Adipose tissue (tissue), 3 donors: ENCODE results near the gene GGCT. TPM values are rescaled to one million over a fixed set of nuclear protein-coding genes. Genes with fewer than 3 reads are reported as not detected.

Experiments
- H3K27ac ChIP-seq: one replicate; pipeline ENCODE4 v1.5.1; 2013; ENCODE audit warnings: low read depth, low read length
- WGBS, 3 donors: extraction: QIAGEN DNeasy Blood & Tissue Kit; methylation state at CpG; one replicate each; pipeline ENCODE4 v1.1.7; 2013; 5-methylcytosine and 5-hydroxymethylcytosine counted together
- polyA plus RNA-seq, 3 donors: library from polyadenylated mRNA; stranded (reverse); fragments of 200-250 nt; gene quantifications; one replicate each; pipeline ENCODE4 v1.2.3, GENCODE V29; 2013
- donor health status: healthy with polysubstance abuse.
- donor health status: Bipolar disorder and iron deficiency.
- donor health status: healthy.

The GGCT gene
- polyA plus RNA-seq, 3 donors, result 33.3 to 242 (median 148) TPM

- H3K27ac ChIP-seq, result peak overlapping the region; percentile 65
- WGBS, 3 donors, result 44 to 79% (median 45%) methylated on average over 4 of the region's 4 CpGs
Measured at GRCh38 chr7:30468791-30469190, 35.8 kb downstream of the GGCT start.

GRCh38 chr7:30468041-30468440 lies 36.6 kb downstream of the GGCT start:
- H3K27ac ChIP-seq, result peak overlapping the region; percentile 65
- WGBS, 3 donors, result 35 to 76% (median 36%) methylated on average over 2 of the region's 2 CpGs

GRCh38 chr7:30467271-30467670 lies 37.4 kb downstream of the GGCT start:
- no peak overlapping the region for H3K27ac ChIP-seq
- WGBS, 3 donors, result 77 to 89% (median 83%) methylated on average over 4 of the region's 4 CpGs

GRCh38 chr7:30466266-30466665 lies 38.4 kb downstream of the GGCT start:
- H3K27ac ChIP-seq, result no peak overlapping the region
- 66 to 92% (median 78%) methylated on average over 4 of the region's 4 CpGs for WGBS, 3 donors

- no peak overlapping the region for H3K27ac ChIP-seq
- WGBS, 3 donors, result 62 to 80% (median 69%) methylated on average over 2 of the region's 2 CpGs
Measured at GRCh38 chr7:30465811-30466180, 38.8 kb downstream of the GGCT start.

GRCh38 chr7:30465046-30465810 lies 39.4 kb downstream of the GGCT start:
- H3K27ac ChIP-seq, result no peak overlapping the region
- 67 to 86% (median 75%) methylated on average over 5 of the region's 5 CpGs for WGBS, 3 donors

- 45 to 87% (median 53%) methylated on average over 5 of the region's 5 CpGs for WGBS, 3 donors
- no peak overlapping the region for H3K27ac ChIP-seq
Measured at GRCh38 chr7:30464231-30464671, 40.4 kb downstream of the GGCT start.

DNA sequence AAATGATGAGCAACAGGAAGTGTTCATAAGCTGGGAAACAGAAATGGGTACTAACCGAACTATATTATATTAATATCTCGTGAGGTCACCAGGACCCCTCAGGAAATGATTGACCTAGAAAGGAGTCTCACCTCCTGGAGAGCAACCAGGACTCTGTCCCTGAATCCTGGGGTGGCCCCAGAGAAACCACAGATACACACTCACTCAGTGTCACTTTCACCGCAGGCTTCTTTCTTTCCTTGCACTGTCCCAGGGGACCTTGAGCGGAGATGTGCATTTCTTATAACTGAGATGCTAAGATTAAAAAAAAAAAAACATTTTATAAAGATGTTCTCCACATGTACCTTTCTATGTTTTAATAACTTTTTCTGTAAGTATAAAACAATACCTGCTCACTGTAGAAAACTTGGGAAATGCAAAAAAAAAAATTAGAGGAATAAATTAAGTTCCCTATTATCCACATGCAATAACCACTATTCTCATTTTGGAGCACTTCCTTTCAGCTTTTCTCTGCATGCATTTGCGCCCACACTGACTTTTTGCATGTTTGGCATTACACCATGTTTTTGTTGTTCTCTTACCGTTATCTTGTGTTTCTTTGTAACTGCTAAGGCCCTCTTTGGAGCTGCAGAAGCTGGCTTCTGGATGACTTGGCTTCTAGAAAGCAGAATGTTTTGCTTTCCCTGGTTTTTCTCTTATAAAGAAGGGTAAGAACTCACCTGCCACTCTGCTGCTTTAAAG lies 41.1 kb downstream of the GGCT start:
- no peak overlapping the region for H3K27ac ChIP-seq
- WGBS, 3 donors, result 53 to 78% (median 61%) methylated on average over 6 of the region's 6 CpGs

GRCh38 chr7:30462179-30462578 lies 42.5 kb downstream of the GGCT start:
- no peak overlapping the region for H3K27ac ChIP-seq
- 56 to 93% (median 80%) methylated on average over 1 of the region's 1 CpG for WGBS, 3 donors

DNA sequence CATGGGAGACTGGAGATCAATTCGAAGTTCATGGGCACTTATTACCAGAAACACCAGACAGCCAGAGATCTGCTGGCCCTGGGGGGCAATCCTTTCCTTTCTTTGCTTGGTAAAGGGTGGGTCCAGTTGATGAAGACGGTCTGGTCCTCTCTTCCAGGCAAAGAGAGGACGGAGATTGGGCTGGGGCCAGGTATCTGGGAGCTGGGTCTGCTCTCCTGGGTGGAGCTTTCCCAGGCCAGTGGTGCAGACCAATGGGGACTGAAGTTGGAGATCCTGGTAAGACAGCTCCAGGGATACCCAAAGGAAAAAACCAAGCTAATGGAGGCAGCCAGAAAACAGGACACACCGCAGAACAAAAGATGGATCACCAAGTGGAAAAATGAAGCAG lies 44.4 kb downstream of the GGCT start:
- H3K27ac ChIP-seq, result peak overlapping the region; percentile 67

DNA sequence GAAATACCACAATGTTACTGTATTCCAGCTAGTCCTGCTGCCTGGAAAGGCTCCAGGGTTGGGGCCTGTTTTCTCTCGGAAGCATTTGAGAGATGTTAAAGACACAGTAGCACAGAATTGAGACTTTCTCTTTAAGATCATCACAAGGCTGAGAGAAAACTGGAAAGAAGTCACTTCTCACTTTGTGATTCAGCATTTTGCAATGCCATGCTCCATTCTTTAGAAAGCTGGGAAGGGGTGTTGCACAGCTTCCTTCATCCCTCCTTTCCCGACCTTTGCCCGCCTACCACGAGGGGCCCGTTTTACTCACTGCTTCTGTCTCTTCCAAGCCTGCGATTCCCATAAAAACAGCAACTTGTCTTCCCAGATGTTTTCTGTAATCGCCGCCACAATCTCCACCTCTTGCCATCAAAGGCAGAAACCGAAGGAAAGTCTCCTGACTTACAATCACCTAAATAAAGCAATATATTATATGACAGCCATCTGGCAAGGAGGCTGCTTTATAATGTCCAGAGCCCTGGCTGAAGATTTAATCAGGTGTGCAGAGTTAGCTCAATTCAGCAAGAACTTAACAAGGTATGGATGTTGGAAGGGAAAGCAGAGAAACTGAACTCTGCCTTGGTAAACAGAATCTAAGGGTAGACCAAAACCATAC lies 44.9 kb downstream of the GGCT start:
- peak overlapping the region; percentile 67 for H3K27ac ChIP-seq
- WGBS, 3 donors, result 32 to 56% (median 38%) methylated on average over 9 of the region's 9 CpGs

More for the DNA sequence above, 44.4 kb downstream of the GGCT start:
- 74 to 90% (median 80%) methylated on average over 4 of the region's 4 CpGs for WGBS, 3 donors

DNA sequence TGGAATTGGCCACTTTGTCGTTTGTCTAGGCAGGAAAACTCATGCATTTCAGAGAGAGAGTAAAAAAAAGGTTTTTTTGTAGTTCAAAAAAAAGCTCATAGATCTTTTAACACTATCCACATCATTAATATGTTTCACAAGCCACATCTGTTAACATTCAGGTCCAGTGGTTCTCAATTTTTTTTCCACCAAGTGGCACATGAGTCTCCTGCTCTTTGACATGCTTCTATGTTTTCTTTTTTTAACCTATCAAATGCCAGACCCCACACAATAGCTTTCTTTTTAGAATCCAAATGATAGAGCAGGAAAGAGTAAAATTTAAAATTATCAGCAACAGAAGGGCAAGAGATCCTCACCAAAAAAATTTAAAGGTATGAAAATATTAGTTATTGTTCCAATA lies 46.3 kb downstream of the GGCT start:
- WGBS, 3 donors, result 29 to 74% (median 54%) methylated on average over 1 of the region's 1 CpG

DNA sequence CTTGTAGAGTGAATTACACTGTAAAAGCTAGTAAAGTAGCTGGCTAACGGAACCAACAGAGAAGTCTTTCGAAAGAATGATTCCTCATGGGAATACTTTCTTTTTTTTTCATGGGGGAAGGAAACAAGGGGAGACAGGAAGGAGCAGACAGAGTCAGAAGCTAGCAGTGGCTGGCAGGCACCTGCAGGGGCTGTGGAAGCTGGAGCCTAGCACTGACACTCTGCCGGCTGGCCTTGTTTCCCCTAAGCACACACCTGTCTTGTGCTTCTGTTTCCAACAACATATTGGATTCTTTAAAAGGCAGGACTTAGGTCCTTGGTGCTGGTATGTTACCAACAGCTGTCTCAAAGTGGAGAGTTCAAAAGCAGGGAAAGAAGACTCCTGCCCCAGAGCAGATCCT lies 50.7 kb downstream of the GGCT start:
- 52 to 66% (median 53%) methylated on average over 3 of the region's 3 CpGs for WGBS, 3 donors

More for the DNA sequence above, 46.3 kb downstream of the GGCT start:
- H3K27ac ChIP-seq, result no peak overlapping the region

GRCh38 chr7:30453016-30453415 lies 51.6 kb downstream of the GGCT start:
- WGBS, 3 donors, result 92 to 96% (median 95%) methylated on average over 8 of the region's 8 CpGs
- H3K27ac ChIP-seq, result no peak overlapping the region

More for the DNA sequence above, 50.7 kb downstream of the GGCT start:
- H3K27ac ChIP-seq, result no peak overlapping the region

DNA sequence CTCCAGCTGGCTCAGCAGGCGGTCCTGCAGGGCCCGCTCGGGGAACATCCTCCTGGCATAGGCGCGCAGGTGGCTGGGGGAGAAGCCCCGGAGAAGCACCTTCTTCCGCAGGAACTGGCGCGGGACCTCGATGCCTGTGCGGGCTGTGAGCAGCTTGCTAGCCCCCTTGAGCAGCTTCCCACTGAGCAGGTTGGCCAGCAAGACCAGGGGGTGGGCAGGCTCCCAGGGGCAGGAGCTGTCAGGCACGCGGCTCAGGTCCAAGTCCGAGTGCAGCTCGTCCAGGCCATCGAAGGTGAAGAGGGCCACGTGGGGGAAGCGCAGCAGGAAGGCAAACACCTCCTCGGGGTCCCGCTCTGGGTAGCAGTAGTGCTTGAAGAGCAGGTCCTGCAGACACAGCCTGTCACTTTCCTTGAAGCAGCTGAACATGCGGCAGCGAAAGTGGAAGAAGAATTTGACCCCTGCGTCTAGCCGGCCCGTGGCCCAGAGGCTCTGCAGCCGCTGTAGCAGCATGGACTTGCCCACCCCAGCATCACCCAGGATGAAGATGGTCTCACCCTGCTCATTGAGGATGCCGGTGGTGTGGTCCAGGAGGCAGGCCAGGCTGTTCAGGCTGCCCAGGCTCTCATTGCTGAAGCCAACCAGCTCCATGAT lies 52.2 kb downstream of the GGCT start:
- H3K27ac ChIP-seq, result no peak overlapping the region
- 87 to 92% (median 91%) methylated on average over 27 of the region's 27 CpGs for WGBS, 3 donors

DNA sequence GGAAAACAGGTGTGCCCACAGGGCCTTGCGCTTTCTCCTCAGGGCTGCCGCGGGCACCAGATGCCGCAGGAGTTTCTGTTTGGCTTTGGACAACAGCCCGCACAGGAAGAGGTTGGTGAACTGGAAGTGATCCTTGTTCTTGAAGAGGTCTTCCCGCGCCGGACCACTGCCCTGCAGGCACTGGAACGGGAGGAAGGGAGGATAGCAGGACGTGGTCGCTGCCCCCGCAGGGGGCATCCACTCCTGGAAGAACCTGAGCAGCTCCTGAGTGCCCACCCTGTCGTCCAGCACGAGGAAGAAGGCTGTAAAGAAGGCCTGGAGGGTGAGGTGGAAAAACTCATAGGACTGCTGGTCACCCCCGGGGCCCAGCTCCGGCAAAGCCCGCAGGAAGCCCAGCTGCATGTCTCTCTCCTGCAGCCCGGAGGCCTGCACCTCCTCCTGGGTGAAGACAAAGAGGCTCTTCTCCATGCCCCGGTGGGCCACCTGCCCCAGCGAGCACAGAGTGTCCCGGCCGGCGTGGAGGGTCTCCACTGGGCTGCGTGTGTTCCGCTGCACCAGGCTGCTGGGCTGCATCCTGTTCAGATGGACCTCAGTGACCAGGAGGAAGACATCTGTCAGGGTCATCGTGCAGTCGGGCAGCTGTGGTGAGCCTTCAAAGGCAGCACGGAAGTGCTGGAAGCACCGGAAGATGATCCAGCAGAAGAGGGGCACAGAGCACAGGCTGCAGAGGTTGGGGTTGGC lies 52.9 kb downstream of the GGCT start:
- 84 to 92% (median 88%) methylated on average over 28 to 29 of the region's 29 CpGs for WGBS, 3 donors

GRCh38 chr7:30450983-30451497 lies 53.6 kb downstream of the GGCT start:
- H3K27ac ChIP-seq, result no peak overlapping the region
- WGBS, 3 donors, result 94 to 96% (median 94%) methylated on average over 22 of the region's 22 CpGs

More for the DNA sequence above, 52.9 kb downstream of the GGCT start:
- H3K27ac ChIP-seq, result no peak overlapping the region
